Neural cell (in vitro differentiated cells): ENCODE data around the gene PERM1. TPM values are rescaled to one million over a fixed set of nuclear protein-coding genes. Genes with fewer than 3 reads are reported as not detected.

Experiments used
- H2AFZ ChIP-seq: fragments of 200-600, 300-800 bp; sonication (generic), shearing (Covaris generic); 2 replicates; pipeline ENCODE4 v1.6.0; 2014; ENCODE audit warnings: low read depth, mild to moderate bottlenecking, antibody characterized with exemption, low read length, moderate library complexity
- H3F3A ChIP-seq: fragments of 200-600 bp; shearing (Covaris generic); 2 replicates; pipeline ENCODE4 v1.6.1; 2016; ENCODE audit warnings: mild to moderate bottlenecking, moderate library complexity, mixed read lengths, antibody characterized with exemption, low read length; ENCODE audit not compliant: insufficient read depth, poor library complexity, severe bottlenecking
- H3K27ac ChIP-seq: fragments of 200-600, 300-800 bp; sonication (generic), shearing (Covaris generic); 2 replicates; pipeline ENCODE4 v1.5.1; 2014; ENCODE audit warnings: mild to moderate bottlenecking, low read length, moderate library complexity
- H3K27me3 ChIP-seq: fragments of 300-800, 200-600 bp; sonication (generic), shearing (Covaris generic); 2 replicates; pipeline ENCODE4 v1.6.0; 2014; ENCODE audit warnings: mild to moderate bottlenecking, low read depth, low read length, moderate library complexity; ENCODE audit not compliant: insufficient read depth
- H3K36me3 ChIP-seq: fragments of 300-800, 200-600 bp; sonication (generic), shearing (Covaris generic); 2 replicates; pipeline ENCODE4 v1.5.1; 2014; ENCODE audit warnings: mild to moderate bottlenecking, antibody characterized with exemption, low read length, moderate library complexity; ENCODE audit not compliant: insufficient read depth
- H3K4me2 ChIP-seq: fragments of 300-800, 200-600 bp; sonication (generic), shearing (Covaris generic); 2 replicates; pipeline ENCODE4 v1.6.0; 2014; ENCODE audit warnings: mild to moderate bottlenecking, low read length
- H3K4me3 ChIP-seq: fragments of 300-800, 200-600 bp; sonication (generic), shearing (Covaris generic); 2 replicates; pipeline ENCODE4 v1.5.1; 2014; ENCODE audit warnings: mild to moderate bottlenecking, low read length, moderate library complexity
- H3K79me2 ChIP-seq: fragments of 200-600 bp; shearing (Covaris generic); replicated peaks from 2 replicates; pipeline ENCODE4 v1.6.0; 2014; ENCODE audit warnings: mild to moderate bottlenecking, low read length, moderate library complexity; ENCODE audit not compliant: insufficient read depth
- H3K9ac ChIP-seq: fragments of 300-800, 200-600 bp; sonication (generic), shearing (Covaris generic); 2 replicates; pipeline ENCODE4 v1.6.1; 2016; ENCODE audit warnings: mild to moderate bottlenecking, low read length, mixed read lengths
- H3K9me2 ChIP-seq: fragments of 200-600 bp; shearing (Covaris generic); 2 replicates; pipeline ENCODE4 v1.6.1; 2016; ENCODE audit warnings: mild to moderate bottlenecking, low read length, mixed read lengths; ENCODE audit not compliant: insufficient read depth
- H3K9me3 ChIP-seq: fragments of 200-600, 300-800 bp; sonication (generic), shearing (Covaris generic); 2 replicates; pipeline ENCODE4 v1.6.1; 2016; ENCODE audit warnings: mild to moderate bottlenecking, mixed run types, low read length, moderate library complexity, mixed read lengths
- H4K20me1 ChIP-seq: fragments of 200-600 bp; shearing (Covaris generic); 2 replicates; pipeline ENCODE4 v1.6.1; 2016; ENCODE audit warnings: mild to moderate bottlenecking, mixed run types; ENCODE audit not compliant: insufficient read depth
- CTCF ChIP-seq: fragments of 450-650 bp; IDR thresholded peaks from 2 replicates; pipeline ENCODE4 v1.5.1; 2014; ENCODE audit warnings: antibody characterized with exemption, mild to moderate bottlenecking, moderate library complexity; ENCODE audit not compliant: poor library complexity, severe bottlenecking
- EP300 ChIP-seq: fragments of 450-650 bp; conservative IDR thresholded peaks from 2 replicates; pipeline ENCODE4 v1.6.1; 2014; ENCODE audit warnings: antibody characterized with exemption, mild to moderate bottlenecking, moderate library complexity; ENCODE audit not compliant: poor library complexity, severe bottlenecking
- EZH2 ChIP-seq: fragments of 200-600, 300-800 bp; shearing (Covaris generic), sonication (generic); IDR thresholded peaks from 2 replicates; pipeline ENCODE4 v1.6.1; 2014; ENCODE audit warnings: antibody characterized with exemption, low read length, borderline replicate concordance, mild to moderate bottlenecking; ENCODE audit not compliant: insufficient read depth, poor library complexity, severe bottlenecking
- MXI1 ChIP-seq: fragments of 450-650 bp; conservative IDR thresholded peaks from 2 replicates; pipeline ENCODE4 v1.6.1; 2014; ENCODE audit warnings: antibody characterized with exemption, mild to moderate bottlenecking; ENCODE audit not compliant: poor library complexity, severe bottlenecking
- POLR2AphosphoS5 ChIP-seq: IDR thresholded peaks from 2 replicates; pipeline ENCODE4 v1.6.1; 2012
- RAD21 ChIP-seq: fragments of 450-650 bp; conservative IDR thresholded peaks from 2 replicates; pipeline ENCODE4 v1.6.1; 2014; ENCODE audit warnings: antibody characterized with exemption, mild to moderate bottlenecking, moderate library complexity
- SMC3 ChIP-seq: fragments of 450-650 bp; conservative IDR thresholded peaks from 2 replicates; pipeline ENCODE4 v1.6.1; 2014; ENCODE audit warnings: antibody characterized with exemption, mild to moderate bottlenecking, moderate library complexity; ENCODE audit not compliant: poor library complexity
- TAF1 ChIP-seq: IDR thresholded peaks from 2 replicates; pipeline ENCODE4 v1.6.1; 2012; ENCODE audit warnings: low read depth
- polyA plus RNA-seq: library from polyadenylated mRNA; depleted of rRNA; stranded (reverse); fragments of >200 nt; gene quantifications from 2 replicates; pipeline ENCODE4 v1.2.3, GENCODE V29; 2014
- TF ChIP-seq, protein P1 (sequence below): IDR thresholded peaks from 2 replicates; pipeline ENCODE4 v1.6.1; 2012; ENCODE audit warnings: borderline replicate concordance

Gene PERM1
- polyA plus RNA-seq, 1 donor from 2014 or later: not detected

DNA sequence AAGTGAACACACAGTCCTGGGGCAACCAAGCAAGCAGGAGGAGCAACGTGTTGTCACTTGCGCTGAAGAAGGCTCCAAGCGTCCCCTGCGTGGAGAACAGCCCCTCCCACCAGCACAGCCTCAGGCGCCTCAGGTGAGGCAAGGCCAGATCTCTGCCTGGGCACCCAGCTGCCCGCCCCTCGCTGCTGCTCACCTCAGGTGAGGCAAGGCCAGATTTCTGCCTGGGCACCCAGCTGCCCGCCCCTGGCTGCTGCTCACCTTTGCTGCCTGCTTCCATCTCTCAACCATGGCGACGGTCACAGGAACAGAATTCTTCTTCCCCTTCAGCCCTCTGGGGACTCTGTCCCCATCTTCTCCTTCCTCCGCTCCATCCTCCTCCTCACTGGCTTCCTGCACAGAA, 25.3 kb downstream of the PERM1 start (continued):
- TF ChIP-seq EZH2 (no peak), EP300 (no peak), SMC3 (no peak)

DNA sequence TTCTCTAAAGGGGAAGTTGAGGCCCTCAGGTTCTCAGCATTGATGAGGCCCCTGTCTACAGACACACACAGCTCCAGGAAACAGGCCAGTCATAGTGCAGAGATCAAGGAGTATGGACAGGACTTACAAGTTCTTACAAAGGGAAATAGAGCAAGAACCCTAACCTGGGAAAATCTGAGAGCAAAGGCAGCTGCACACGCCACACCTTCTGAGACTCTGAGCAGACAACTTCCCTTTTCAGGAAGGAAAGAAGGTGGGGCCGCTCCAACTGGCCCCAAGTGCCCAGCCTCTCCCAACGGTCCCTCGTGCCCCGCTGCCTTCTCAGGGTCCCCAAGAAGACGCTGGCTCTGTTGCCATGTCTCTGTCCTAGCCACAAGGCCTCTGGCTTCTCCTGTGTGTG, 26.4 kb downstream of the PERM1 start:
- Histone ChIP-seq H2AFZ (no peak overlapping the region), H3K79me2 (peaks cover 7% of the 10 kb centered on the region), H3K36me3 (no peaks in the 10 kb centered on the region), H3K9ac (no peak overlapping the region), H3F3A (no peaks in the 10 kb centered on the region), H3K9me3 (no peaks in the 10 kb centered on the region), H4K20me1 (no peaks in the 10 kb centered on the region), H3K4me3 (no peak overlapping the region), H3K4me2 (no peak overlapping the region), H3K27ac (no peak overlapping the region), H3K27me3 (no peaks in the 10 kb centered on the region), H3K9me2 (no peaks in the 10 kb centered on the region)
- no peak for TF ChIP-seq TAF1
- TF ChIP-seq RAD21: no peak
- no peak for TF ChIP-seq CTCF
- no peak for TF ChIP-seq EP300
- no peak for TF ChIP-seq EZH2

DNA sequence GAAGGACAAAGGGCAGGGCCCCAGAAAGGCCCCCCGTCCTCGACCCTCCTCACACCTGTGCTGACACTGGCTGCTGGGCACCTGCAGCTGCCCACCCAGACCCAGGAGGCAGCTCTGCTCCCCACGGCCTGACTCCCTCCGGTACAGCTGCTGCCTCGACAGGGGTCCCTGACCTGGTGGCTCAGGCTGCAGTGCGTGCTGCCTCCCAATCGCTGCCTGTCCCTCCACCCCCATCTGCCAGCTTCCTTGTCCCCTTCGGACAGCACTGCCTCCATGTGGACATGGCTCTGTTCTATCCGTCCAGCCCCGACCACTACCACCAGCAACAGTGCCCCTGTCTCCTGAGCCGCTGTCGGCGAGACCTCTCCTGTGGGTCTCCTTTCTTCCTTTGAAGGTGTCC, 27.0 kb downstream of the PERM1 start:
- H3K9me3 ChIP-seq: no peaks in the 10 kb centered on the region
- H3K9ac ChIP-seq: no peak overlapping the region
- peaks cover 4% of the 10 kb centered on the region for H3K36me3 ChIP-seq
- no peaks in the 10 kb centered on the region for H3K27me3 ChIP-seq
- H3K79me2 ChIP-seq: peaks cover 7% of the 10 kb centered on the region
- H3K4me2 ChIP-seq: no peak overlapping the region
- H2AFZ ChIP-seq: no peak overlapping the region
- no peaks in the 10 kb centered on the region for H4K20me1 ChIP-seq
- H3K27ac ChIP-seq: no peak overlapping the region
- no peaks in the 10 kb centered on the region for H3F3A ChIP-seq
- H3K4me3 ChIP-seq: no peak overlapping the region
- no peaks in the 10 kb centered on the region for H3K9me2 ChIP-seq
- no peak for TF ChIP-seq SMC3
- no peak for TF ChIP-seq MXI1
- TF ChIP-seq, protein P1, sequence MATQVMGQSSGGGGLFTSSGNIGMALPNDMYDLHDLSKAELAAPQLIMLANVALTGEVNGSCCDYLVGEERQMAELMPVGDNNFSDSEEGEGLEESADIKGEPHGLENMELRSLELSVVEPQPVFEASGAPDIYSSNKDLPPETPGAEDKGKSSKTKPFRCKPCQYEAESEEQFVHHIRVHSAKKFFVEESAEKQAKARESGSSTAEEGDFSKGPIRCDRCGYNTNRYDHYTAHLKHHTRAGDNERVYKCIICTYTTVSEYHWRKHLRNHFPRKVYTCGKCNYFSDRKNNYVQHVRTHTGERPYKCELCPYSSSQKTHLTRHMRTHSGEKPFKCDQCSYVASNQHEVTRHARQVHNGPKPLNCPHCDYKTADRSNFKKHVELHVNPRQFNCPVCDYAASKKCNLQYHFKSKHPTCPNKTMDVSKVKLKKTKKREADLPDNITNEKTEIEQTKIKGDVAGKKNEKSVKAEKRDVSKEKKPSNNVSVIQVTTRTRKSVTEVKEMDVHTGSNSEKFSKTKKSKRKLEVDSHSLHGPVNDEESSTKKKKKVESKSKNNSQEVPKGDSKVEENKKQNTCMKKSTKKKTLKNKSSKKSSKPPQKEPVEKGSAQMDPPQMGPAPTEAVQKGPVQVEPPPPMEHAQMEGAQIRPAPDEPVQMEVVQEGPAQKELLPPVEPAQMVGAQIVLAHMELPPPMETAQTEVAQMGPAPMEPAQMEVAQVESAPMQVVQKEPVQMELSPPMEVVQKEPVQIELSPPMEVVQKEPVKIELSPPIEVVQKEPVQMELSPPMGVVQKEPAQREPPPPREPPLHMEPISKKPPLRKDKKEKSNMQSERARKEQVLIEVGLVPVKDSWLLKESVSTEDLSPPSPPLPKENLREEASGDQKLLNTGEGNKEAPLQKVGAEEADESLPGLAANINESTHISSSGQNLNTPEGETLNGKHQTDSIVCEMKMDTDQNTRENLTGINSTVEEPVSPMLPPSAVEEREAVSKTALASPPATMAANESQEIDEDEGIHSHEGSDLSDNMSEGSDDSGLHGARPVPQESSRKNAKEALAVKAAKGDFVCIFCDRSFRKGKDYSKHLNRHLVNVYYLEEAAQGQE: no peak
- no peak for TF ChIP-seq EZH2
- no peak for TF ChIP-seq RAD21
- no peak for TF ChIP-seq TAF1
- no peak for TF ChIP-seq CTCF
- no peak for TF ChIP-seq EP300
- TF ChIP-seq POLR2AphosphoS5: no peak
